ENCODE data around the gene PARD3B. TPM values are rescaled to one million over a fixed set of nuclear protein-coding genes. Genes with fewer than 3 reads are reported as not detected.

Gene PARD3B
- total and polyA plus RNA-seq, 2 of the 8 experiments (the other 6 are each of a cell fraction or from before 2014, with no cell fraction given): 1.2 to 5.7 TPM

DNA sequence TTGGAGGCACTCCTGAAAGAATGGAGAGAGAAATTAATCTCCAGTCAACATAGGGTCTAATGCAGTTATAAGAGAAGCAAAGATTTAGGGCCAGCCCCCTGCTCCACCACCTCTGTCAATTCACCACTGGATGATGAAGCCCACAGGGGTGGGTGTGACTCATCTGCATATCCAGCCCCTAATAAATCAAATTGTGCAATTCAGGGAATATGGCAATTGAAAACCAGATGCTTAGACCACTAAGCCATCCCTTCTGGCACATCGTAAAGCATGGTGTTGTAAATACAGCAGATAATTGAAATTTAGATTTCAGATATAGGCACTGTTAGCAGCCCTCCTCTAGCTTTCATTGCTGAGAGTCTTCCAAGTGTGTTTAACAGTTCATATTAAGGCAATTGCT lies 541.4 kb downstream of the PARD3B start:
- 92% methylated on average over 1 of the region's 1 CpG; no CpG with 5 or more reads in 1 of the 2 experiments for WGBS, 2 experiments (ENCODE audit: extremely low coverage in 1 of 2, insufficient coverage in 1 of 2, insufficient read length in 1 of 2, insufficient replicate concordance in 2 of 2, low coverage in 1 of 2, low lambda C conversion rate in 2 of 2, missing lambda C conversion rate in 1 of 2)
- H3K9me3 ChIP-seq (ENCODE audit: insufficient read depth in 2 of 2, low read depth in 1 of 2, low read length in 1 of 2): no peaks in the 10 kb centered on the region
- no peak overlapping the region for H3K4me2 ChIP-seq (ENCODE audit: insufficient read depth in 1 of 2, low read depth in 2 of 2, low read length in 2 of 2)
- FAIRE-seq (no peak), DNase-seq (ENCODE audit: low read depth in 1 of 2, low spot score in 2 of 2) (no peak)
- no peak overlapping the region for H3K18ac ChIP-seq (ENCODE audit: extremely low read depth, low read length)
- POLR2A ChIA-PET (ENCODE audit: partially characterized antibody): no interaction called here
- no peak overlapping the region for H3K9ac ChIP-seq (replicated peaks in 1 of 4; ENCODE audit: extremely low read depth in 1 of 4, low read depth in 3 of 4, low read length in 3 of 4)
- H2BK15ac ChIP-seq (ENCODE audit: low read length): no peak overlapping the region
- no peak overlapping the region for H3K27ac ChIP-seq (ENCODE audit: low read depth, low read length)
- no peak overlapping the region for H2BK12ac ChIP-seq (ENCODE audit: low read depth, low read length)
- H3K4me1 ChIP-seq (replicated peaks in 1 of 4; ENCODE audit: control insufficient read depth in 3 of 4, insufficient read depth in 4 of 4, low read length in 3 of 4): no peaks in the 10 kb centered on the region
- H3K79me1 ChIP-seq (ENCODE audit: low read depth, low read length): no peaks in the 10 kb centered on the region
- no peak overlapping the region for H3K56ac ChIP-seq (replicated peaks; ENCODE audit: insufficient read length, low read depth, low read length)
- no peaks in the 10 kb centered on the region for H4K20me1 ChIP-seq (replicated peaks in 1 of 2; ENCODE audit: control insufficient read depth in 1 of 2, insufficient read depth in 2 of 2, low read length in 2 of 2)
- no peak overlapping the region for H3K4ac ChIP-seq (replicated peaks; ENCODE audit: insufficient read length, low read depth, low read length)
- no peaks in the 10 kb centered on the region for H3K23me2 ChIP-seq (ENCODE audit: low read depth, low read length)
- H3K27me3 ChIP-seq (replicated peaks in 1 of 4; ENCODE audit: control insufficient read depth in 3 of 4, extremely low read depth in 1 of 4, insufficient read depth in 3 of 4, low read length in 3 of 4): no peaks in the 10 kb centered on the region
- CTCF ChIA-PET (ENCODE audit: partially characterized antibody): interaction anchor here (0.7 kb wide), 1 partner anchor 594 kb away, joined by 3 read pairs; no protein-coding TSS in a partner anchor
- H4K91ac ChIP-seq (replicated peaks; ENCODE audit: insufficient read length, low read length): no peak overlapping the region
- no peak overlapping the region for H2AFZ ChIP-seq (ENCODE audit: low read length)
- H4K5ac ChIP-seq (ENCODE audit: insufficient read length, low read depth, low read length): no peak overlapping the region
- H2BK5ac ChIP-seq (ENCODE audit: low read depth, low read length): no peak overlapping the region
- H3K14ac ChIP-seq (ENCODE audit: insufficient read length): no peak overlapping the region
- no peak overlapping the region for H4K8ac ChIP-seq (ENCODE audit: extremely low read depth, insufficient read depth, low read length)
- TF ChIP-seq MAFK (IDR thresholded peaks at IDR 0.05; ENCODE audit: low read depth, low read length) (no peak), FOSL1 (IDR thresholded peaks at IDR 0.05; ENCODE audit: insufficient read depth, low read depth, low read length) (no peak), KDM1A (IDR thresholded peaks at IDR 0.05; ENCODE audit: borderline replicate concordance, low read length) (no peak), CTBP2 (IDR thresholded peaks at IDR 0.05; ENCODE audit: borderline replicate concordance, insufficient read depth, insufficient read length, low read length) (no peak), CBX5 (IDR thresholded peaks at IDR 0.05; ENCODE audit: low read depth, low read length) (no peak), SAP30 (IDR thresholded peaks at IDR 0.05; ENCODE audit: insufficient read depth, insufficient replicate concordance, low read length) (no peak)
- TF ChIP-seq, protein P1, sequence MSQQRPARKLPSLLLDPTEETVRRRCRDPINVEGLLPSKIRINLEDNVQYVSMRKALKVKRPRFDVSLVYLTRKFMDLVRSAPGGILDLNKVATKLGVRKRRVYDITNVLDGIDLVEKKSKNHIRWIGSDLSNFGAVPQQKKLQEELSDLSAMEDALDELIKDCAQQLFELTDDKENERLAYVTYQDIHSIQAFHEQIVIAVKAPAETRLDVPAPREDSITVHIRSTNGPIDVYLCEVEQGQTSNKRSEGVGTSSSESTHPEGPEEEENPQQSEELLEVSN (IDR thresholded peaks at IDR 0.05): no peak
- H3K23ac ChIP-seq (ENCODE audit: insufficient read length): no peak overlapping the region
- H2BK120ac ChIP-seq (replicated peaks; ENCODE audit: low read depth, low read length): no peak overlapping the region
- H3K36me3 ChIP-seq (ENCODE audit: control insufficient read depth in 2 of 4, insufficient read depth in 4 of 4, low read length in 3 of 4): no peaks in the 10 kb centered on the region
- H2AK5ac ChIP-seq (ENCODE audit: low read depth, low read length): no peak overlapping the region
- no peak overlapping the region for H2BK20ac ChIP-seq (ENCODE audit: low read length)
- H3K79me2 ChIP-seq (ENCODE audit: control insufficient read depth in 1 of 2, insufficient read depth in 2 of 2, low read length in 2 of 2): no peaks in the 10 kb centered on the region
- no peak overlapping the region for H3K4me3 ChIP-seq (ENCODE audit: extremely low read depth in 1 of 4, insufficient read depth in 2 of 4, low read depth in 3 of 4, low read length in 4 of 4)

Measured in H1 (cell line).